Measurements from ENCODE around the gene LRIG2.
"Not testable (repeated sequence)": the region's sequence is repeated elsewhere in the genome, so short reads cannot be mapped to it uniquely, and the experiment has no call there.

DNA sequence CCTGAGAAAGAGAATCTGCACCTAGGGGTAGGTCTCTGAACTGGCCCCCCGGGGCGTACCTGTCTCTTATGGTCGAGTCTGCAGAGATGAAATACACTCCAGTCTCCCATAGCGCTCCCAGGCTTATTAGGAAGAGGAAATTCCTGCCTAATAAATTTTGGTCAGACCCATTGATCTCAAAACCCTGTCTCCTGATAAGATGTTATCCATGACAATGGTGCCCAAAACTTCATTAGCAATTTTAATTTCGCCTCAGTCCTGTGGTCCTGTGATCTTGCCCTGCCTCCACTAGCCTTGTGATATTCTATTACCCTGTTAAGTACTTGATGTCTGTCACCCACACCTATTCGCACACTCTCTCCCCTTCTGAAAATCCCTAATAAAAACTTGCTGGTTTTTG lies 85.7 kb downstream of the LRIG2 start:
- TF ChIP-seq, protein P1, sequence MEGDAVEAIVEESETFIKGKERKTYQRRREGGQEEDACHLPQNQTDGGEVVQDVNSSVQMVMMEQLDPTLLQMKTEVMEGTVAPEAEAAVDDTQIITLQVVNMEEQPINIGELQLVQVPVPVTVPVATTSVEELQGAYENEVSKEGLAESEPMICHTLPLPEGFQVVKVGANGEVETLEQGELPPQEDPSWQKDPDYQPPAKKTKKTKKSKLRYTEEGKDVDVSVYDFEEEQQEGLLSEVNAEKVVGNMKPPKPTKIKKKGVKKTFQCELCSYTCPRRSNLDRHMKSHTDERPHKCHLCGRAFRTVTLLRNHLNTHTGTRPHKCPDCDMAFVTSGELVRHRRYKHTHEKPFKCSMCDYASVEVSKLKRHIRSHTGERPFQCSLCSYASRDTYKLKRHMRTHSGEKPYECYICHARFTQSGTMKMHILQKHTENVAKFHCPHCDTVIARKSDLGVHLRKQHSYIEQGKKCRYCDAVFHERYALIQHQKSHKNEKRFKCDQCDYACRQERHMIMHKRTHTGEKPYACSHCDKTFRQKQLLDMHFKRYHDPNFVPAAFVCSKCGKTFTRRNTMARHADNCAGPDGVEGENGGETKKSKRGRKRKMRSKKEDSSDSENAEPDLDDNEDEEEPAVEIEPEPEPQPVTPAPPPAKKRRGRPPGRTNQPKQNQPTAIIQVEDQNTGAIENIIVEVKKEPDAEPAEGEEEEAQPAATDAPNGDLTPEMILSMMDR (IDR thresholded peaks at IDR 0.05) = not testable (repeated sequence)
- not testable (repeated sequence) for TF ChIP-seq POLR2AphosphoS5 (IDR thresholded peaks at IDR 0.05)

All from sigmoid colon (tissue), 4 donors.